ENCODE data around the gene MPZL2.

Gene MPZL2

GRCh38 chr11:118241764-118242098 is 22.4 kb downstream of the MPZL2 start:
- no peak for DNase-seq (ENCODE audit: low read depth)

DNA sequence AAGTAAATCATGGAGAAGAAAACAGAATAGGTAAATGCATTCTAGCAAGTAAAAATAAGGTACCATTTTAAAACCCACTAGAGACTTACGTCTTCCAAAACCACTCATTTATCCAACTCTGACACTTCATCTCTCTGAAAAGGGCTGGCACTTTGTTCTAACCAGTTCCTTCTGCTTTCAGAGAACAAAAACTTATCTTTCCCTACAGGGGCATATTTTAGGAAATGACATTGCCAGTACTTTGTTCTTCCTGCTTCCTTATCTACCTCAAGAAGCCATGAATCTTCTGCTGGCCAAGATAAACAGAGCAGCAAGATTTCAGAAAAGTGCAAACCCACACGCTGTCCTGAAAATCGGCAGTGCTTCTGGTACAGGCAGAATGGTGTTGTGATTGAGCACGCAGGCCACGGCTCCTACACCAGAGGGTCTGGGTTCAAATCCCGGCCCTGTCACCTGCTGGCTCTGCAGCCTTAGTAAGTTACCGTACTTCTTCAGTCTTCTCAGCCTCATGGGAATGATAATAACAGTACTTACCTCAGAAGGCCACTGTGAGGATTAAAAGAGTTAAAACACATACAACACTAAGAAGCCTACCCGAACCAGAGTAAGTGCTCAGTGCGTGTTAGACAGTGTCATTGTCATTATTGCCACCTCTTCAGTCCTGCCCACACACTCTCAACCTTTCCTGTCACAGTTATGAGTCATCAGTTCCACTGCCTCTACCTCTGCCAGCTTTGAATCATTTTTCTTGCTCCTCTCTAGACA is 22.9 kb downstream of the MPZL2 start:
- DNase-seq (ENCODE audit: low read depth): peak; percentile 51

GRCh38 chr11:118239509-118240205 is 24.4 kb downstream of the MPZL2 start:
- no peak for DNase-seq (ENCODE audit: low read depth)

GRCh38 chr11:118238929-118239328 is 25.2 kb downstream of the MPZL2 start:
- DNase-seq (ENCODE audit: low read depth): no peak

GRCh38 chr11:118238421-118238820 is 25.7 kb downstream of the MPZL2 start:
- no peak for DNase-seq (ENCODE audit: low read depth)

GRCh38 chr11:118236170-118236569 is 27.9 kb downstream of the MPZL2 start:
- no peak for DNase-seq (ENCODE audit: low read depth)

- DNase-seq (ENCODE audit: low read depth): no peak
Observed at GRCh38 chr11:118234833-118235232, 29.3 kb downstream of the MPZL2 start.

GRCh38 chr11:118233850-118234249 is 30.2 kb downstream of the MPZL2 start:
- DNase-seq (ENCODE audit: low read depth): no peak

DNA sequence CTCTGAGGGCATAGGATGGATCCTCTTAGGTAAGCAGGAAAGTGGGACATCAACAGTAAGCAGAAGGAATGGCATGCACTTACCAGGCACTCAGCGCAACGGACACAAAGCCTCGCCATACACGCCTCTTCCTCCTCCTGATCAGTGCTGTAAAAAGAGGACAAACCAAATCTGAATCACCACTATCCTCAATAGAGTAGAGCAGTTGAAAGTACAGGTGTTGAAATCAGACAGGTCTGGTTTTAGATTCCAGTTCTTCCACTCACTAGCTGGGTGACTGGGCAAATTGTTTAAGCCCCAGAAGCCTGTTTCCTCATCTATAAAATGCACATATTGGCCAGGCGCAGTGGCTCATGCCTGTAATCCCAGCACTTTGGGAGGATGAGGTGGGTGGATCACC is 30.7 kb downstream of the MPZL2 start:
- no peak for DNase-seq (ENCODE audit: low read depth)

- DNase-seq (ENCODE audit: low read depth): peak; percentile 37
Observed at GRCh38 chr11:118232659-118233058, 31.4 kb downstream of the MPZL2 start.

GRCh38 chr11:118231461-118231860 is 32.6 kb downstream of the MPZL2 start:
- DNase-seq (ENCODE audit: low read depth): no peak

GRCh38 chr11:118230088-118230487 is 34.0 kb downstream of the MPZL2 start:
- no peak for DNase-seq (ENCODE audit: low read depth)

- no peak for DNase-seq (ENCODE audit: low read depth)
Observed at GRCh38 chr11:118229274-118229847, 34.7 kb downstream of the MPZL2 start.

DNA sequence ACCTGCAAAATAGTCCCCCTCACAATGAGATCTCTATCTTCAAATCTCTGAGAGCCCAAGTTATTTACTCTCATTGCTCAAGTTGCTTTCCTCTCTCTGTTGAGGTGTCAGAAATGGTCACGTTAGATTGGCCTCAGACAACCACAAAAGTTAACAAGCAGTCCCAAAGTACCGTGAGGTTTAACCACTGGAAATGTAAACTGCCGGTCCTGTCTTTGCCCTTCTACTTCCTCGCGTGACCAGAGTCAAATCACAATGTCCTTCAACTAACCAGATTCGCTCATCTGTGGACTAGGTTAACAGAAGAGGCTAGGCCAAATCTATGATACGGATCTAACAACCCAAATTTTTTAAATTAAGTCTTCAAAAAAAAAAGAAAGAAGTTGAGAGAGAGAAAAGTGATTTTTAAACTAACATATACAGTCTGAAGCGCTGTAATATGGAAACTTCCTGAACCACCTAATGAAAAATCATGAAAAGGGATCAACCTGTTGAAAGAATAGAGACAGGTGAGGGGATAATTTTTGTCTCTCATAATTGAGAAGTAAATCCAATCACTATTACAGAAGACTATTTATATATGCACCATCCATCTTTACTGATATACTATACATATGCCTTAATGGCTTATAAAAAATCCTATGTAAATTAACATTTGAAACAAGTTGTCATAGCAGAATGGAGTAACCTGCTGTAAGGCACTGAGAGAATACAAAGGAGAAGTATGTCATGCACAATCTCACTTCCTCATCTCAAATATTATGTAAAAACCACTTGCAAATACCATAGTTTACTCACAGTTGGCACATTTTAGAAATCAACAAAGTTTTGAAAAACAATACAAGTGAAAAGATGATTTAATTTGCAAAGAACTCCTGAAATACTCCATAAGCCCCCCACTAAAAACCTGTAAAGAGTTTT is 36.0 kb downstream of the MPZL2 start:
- DNase-seq (ENCODE audit: low read depth): no peak

DNA sequence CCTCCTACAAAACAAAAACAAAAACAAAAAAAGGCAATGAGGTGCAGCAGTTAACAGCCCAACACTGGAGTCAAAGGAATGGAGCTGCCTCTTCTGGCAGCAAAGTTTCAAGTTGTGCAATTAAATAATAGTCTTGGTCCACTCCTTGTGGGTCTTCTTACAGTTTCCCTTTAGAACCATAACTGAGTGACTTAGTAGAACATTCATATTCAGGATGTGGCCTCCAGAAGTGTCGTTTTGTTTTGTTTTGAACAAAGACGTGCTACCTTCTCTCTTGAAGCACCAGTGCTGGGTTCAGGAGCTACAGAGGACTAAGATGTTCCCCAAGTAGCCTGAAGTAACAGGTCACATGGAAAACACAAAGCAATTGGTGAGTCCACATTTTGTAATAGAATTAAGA is 37.3 kb downstream of the MPZL2 start:
- DNase-seq (ENCODE audit: low read depth): no peak

GRCh38 chr11:118226296-118226695 is 37.8 kb downstream of the MPZL2 start:
- no peak for DNase-seq (ENCODE audit: low read depth)

GRCh38 chr11:118224511-118225188 is 39.4 kb downstream of the MPZL2 start, which contains the start of gene JAML:
Gene JAML, minus strand, starts transcription at chr11:118225011. Its CDS starts 10,145 bp downstream, at chr11:118214866.
- DNase-seq (ENCODE audit: low read depth): no peak

- DNase-seq (ENCODE audit: low read depth): no peak
Observed at GRCh38 chr11:118223992-118224391, 40.1 kb downstream of the MPZL2 start.

- no peak for DNase-seq (ENCODE audit: low read depth)
Observed at GRCh38 chr11:118223570-118223969, 40.5 kb downstream of the MPZL2 start.

GRCh38 chr11:118222437-118222836 is 41.7 kb downstream of the MPZL2 start:
- DNase-seq (ENCODE audit: low read depth): no peak

- no peak for DNase-seq (ENCODE audit: low read depth)
Observed at GRCh38 chr11:118221419-118221818, 42.7 kb downstream of the MPZL2 start.

DNA sequence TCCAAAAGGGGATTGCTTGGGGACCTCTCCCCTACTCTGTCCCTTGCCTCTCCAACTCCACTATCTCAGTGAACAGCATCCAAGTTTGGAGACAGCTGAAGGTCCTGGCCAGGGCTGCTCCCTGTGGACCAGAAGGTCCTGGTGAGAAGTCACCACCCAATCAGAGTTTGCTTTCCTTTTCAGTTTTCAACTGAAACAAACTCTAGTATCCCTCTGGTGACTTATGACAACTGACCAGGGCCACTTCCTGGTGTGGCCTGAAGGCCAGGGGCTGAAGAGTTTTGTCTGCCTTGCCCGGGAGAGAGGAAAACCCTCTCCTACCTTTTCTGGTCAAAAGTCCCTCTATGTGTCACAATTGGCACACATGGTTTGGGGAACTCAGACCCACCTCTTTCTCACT is 44.4 kb downstream of the MPZL2 start:
- DNase-seq (ENCODE audit: low read depth): no peak
